GM15510 (cell line): Measurements from ENCODE around the gene TIAM2.

Source experiments
- POLR2A ChIP-seq: IDR thresholded peaks from 3 replicates; pipeline ENCODE4 v1.6.1; 2011; ENCODE audit warnings: borderline replicate concordance; ENCODE audit not compliant: insufficient read length; ENCODE audit errors: extremely low read depth

TIAM2 gene

DNA sequence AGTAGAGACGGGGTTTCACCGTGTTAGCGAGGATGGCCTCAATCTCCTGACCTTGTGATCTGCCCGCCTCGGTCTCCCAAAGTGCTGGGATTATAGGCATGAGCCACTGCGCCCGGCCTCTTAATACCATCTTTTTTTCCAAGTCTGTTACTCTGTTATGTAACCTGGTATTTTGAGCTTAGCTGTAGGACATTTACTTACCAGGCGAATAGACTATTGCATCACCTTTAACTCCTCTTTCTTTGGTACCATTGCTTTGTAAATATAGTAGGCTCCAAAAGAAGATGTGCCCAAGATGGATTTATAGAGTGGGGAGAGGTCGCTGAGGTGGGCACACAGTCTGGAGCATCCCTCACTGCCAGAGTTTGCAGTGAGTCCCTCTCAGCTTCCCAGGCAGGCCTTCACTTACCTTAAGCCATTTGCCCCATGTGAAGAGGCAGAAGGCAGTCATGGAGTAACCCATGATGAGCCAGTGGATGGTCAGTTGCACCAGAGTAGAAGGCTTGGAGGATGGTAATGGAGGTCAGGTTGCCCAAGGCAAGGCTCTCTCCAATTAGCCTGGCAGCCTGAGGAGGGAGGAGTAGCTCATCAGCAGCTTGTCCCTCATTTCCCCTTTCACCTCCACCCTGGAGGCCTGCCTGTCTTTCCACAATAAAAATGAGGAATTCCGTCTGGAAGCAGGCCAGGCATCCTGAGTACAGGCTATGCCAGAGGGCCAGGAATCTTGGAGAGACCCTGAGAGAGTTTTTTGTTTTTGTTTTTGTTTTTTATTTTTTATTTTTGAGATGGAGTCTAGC, 9.7 kb downstream of the TIAM2 start:
- TF ChIP-seq POLR2A: no peak

- TF ChIP-seq POLR2A: no peak
Observed at GRCh38 chr6:155008625-155009024, 13.5 kb downstream of the TIAM2 start.

- no peak for TF ChIP-seq POLR2A
Observed at GRCh38 chr6:155010940-155011339, 15.8 kb downstream of the TIAM2 start.

- no peak for TF ChIP-seq POLR2A
Observed at GRCh38 chr6:155011809-155012291, 16.7 kb downstream of the TIAM2 start.

DNA sequence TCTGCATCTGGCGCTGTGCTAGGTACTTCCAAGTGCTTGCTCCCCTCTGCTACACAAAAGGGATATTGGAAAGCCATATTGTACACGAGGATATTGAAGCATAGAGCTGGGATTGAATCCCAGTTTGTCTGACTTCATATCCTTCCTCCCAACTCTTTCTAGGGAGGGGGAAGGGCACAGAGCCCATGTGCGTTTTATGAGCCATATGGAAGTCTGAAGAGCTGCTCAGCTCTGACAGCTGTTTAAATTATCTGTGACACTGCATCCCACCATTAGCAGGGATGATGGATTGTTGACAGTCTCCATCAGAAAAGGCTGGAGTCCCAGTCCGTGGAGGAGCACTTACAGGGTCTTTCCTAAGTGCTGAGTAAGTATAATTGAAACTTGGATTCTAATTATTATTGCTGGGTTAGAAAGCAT, 18.4 kb downstream of the TIAM2 start:
- no peak for TF ChIP-seq POLR2A

DNA sequence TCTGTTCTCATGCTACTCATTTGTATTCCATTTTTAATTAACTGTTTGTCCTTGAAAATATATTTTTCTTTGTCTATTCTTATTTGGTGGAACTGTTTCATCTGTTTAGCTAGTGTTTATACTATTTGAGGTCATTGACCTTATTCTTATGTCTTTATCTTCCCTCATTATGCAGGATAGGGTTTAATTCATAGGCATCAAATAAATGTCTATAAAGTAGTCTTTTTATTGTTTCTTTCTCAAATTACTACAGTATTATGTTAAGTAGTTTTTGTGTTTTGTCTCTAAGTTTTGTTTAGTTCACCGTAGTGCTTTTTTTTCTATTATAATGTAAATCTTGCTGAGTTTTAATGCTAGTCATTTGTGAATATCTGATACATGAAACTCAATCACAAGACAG, 19.0 kb downstream of the TIAM2 start:
- no peak for TF ChIP-seq POLR2A

DNA sequence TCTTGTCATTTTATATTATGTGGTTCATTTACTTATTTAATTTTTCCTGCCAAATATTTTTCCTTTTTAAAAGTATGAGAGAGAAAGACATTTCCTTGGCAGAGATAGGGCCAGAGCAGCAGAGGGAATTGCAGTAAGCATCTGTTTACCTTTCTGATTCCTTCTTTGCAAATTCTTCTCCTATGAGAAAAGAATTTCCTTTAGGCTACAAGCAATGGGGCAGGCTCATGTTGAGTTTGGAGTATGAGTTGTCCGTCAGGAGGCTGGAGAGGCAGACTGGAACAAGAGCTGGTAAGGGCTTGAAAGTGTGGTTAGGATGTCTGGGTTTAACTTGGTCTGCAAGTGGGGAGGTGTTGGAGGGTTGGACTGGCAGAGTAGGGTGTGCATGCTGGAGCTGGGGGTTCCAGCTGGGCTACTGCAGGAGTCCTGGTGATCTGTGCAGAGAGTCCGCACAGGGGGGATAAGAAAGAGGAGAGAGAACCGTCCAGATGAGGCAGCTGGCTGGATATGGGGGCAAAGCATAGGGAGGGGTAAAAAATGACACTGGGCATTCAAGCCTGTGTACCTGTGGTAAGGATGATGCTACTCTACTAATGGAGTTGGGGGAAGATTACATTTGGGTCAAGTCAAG, 19.7 kb downstream of the TIAM2 start:
- no peak for TF ChIP-seq POLR2A

DNA sequence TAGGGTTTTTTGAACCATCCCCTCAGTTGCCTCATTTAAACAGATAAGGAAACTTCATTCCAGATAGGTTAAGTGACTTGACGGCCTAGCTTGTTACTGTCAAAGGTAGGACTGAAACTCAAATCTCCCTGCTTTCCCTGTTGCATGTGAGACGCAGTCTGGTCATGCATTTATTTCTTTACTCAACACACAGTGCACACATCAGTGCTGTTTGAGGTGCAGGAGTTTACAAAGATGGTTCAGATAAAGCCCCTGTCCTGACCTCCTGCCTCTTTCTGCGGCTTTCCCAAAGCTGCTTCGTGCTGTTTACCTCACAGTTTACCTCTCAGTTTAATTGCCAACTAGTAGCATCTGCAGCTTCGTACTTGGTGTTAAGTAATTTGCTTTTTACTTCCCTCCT, 26.6 kb downstream of the TIAM2 start:
- no peak for TF ChIP-seq POLR2A

DNA sequence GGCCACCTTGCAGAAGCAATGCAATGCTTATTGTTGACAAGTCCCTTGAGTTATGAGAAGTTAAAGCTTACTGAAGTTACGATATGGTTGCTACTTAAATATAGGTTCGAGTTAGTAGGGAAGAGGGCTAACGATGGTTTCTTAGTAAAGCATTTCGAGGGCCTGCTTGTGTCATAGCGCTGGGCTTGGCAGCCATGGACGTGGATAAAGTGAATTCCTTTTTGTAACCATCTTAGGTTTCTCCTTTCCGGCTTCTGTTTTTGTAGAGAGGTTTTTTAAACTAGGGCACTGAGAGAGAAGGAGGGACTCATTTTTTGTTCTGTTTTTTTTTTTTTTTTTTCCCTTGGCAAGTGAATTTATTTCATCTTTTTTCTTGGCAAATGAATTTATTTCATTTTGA, 27.6 kb downstream of the TIAM2 start:
- TF ChIP-seq POLR2A: no peak

DNA sequence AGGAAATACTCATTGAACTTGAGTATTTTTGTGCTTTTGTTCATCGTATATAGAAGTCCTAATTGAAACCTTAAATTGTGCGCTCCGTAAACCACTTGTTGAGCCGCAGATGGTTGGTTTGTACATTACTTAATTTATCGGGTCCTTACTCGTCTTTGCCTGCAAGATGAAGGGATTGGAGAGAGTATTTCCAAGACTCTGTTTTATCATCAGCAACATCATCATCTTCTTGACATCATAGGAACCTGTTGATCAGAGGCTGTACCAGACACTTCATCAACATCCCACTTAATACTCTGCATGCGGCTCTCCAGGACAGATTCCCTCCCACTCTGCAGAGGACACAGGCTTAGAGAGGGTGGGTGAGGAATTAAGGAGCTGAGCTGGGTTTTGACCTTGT, 28.6 kb downstream of the TIAM2 start:
- no peak for TF ChIP-seq POLR2A

DNA sequence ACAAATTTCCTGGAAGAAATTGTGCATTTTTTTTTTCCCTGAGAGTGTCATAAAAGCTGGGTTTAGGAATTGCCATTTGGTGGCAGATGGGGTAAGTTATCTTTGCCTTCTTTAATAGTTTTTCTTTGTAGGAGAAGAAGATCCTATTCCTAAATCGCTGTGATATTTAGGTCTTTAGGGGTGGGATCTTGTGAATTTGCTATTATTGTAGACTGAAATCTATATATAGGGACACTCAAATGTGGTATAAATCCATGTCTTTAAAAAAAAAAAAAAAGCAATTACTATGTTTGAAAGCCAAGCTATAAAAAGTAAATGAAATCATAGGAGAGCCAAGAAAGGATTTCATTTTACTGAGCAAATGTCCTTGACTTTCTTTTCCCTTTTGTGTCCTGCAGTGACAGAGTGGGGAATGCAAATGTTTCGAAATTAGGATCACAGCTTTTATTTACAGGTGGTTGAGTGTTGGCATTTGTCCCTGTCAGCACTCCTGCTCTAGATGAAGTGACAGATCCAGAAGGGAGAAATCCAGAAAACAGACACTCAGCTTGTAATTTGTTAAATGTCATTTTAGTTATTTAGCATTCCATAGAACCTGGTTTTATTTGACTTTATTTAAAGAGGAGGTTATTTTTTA, 29.4 kb downstream of the TIAM2 start:
- no peak for TF ChIP-seq POLR2A

- TF ChIP-seq POLR2A: no peak
Observed at GRCh38 chr6:155026022-155026705, 31.0 kb downstream of the TIAM2 start.

DNA sequence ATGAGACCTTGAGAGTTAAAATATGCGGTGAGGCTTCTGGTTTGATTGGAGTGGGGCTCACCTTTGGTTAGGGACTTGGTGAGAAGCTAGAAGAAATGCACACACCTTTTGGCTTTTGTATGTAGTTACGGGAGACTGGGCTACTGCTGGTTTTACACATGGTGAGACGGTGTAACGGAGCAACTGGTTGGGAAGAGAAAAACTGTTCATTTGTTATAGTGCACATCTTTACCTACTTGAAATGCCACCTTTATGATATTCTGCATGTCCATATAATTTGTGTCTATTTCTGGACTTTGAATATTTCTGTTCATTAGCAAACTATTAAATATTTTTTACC, 31.6 kb downstream of the TIAM2 start:
- TF ChIP-seq POLR2A: no peak

- TF ChIP-seq POLR2A: no peak
Observed at GRCh38 chr6:155030148-155030720, 35.1 kb downstream of the TIAM2 start.

DNA sequence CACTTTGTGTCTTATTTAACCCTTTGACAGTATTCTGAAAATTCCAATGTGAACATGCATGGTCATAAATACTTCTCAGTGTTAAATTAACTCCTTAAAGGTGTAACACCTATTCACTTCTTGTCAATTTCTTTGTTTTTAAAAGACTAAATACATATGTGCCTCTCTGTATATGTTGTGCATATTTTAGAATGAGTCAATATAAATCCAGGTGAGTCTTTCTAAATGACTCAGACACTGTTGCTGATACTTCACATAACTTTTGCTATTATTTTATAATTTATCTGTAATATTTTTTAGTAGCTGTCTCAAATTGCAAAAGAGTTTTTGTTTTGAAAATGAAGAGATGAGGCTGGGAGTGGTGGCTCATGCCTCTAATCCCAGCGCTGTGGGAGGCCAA, 36.0 kb downstream of the TIAM2 start:
- TF ChIP-seq POLR2A: no peak
